Adrenal gland (tissue), 5 donors: Measurements from ENCODE around the gene ABCC4.

Experiments used
- CTCF ChIP-seq, 6 experiments: fragments of 450-650 bp in 4 of 6; fragments of 200-600 bp in 2 of 6; sonication (generic) in 1 of 6; IDR thresholded peaks; 1 replicate in 5 of 6; 2 replicates in 1 of 6; pipeline versions ENCODE4 v1.5.1 to v1.8.0; 2016 to 2021; ENCODE audit warnings: antibody characterized with exemption in 6 of 6, mild to moderate bottlenecking in 2 of 6, moderate library complexity in 1 of 6
- POLR2A ChIP-seq, 2 donors: fragments of 450-650 bp; IDR thresholded peaks; one replicate each; pipeline ENCODE4 v1.6.1; 2017; ENCODE audit warnings: antibody characterized with exemption in 2 of 2, mild to moderate bottlenecking in 2 of 2, moderate library complexity in 1 of 2
- donor health status: DM: no; HTN: no; CAD: no.

DNA sequence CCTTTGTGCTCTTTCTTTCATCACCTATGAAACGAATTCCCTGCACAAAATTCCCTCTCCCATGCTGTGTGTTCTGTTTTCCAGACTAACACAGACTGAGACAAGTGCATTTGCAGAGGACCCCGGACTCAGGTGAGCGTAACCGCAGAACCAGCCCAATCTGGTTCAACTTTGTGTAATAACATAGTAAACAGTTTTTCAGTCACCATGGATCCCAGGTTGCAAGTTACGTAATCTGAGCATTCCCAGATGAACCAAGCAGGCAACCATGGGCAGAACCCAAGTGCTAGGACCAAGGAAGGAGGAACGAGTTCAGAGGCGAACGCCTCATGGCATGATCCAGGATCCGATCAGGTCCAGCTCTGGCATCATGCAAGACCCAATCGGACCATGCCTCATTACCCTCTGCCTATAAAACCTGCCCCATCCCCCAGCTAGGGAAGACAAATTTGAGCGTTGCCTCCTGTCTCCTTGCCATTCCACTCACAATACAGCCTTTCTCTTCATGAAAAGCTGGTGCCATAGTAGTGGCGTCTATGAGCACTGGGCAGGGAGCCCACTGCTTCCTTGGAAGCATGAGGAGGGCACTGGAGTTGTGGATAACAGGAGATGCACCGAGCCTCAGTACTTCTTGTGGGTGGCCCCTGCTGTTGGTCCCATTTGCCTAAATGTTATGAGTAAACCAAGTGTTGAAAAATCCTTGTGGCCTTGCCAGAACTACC lies 107.6 kb downstream of the ABCC4 start:
- TF ChIP-seq CTCF (IDR thresholded peaks at IDR 0.05) (no peak), POLR2A (IDR thresholded peaks at IDR 0.05) (no peak)
